SU-DHL-6 (cell line): ENCODE measurements around the gene PIGR.

Source experiments
- H2AFZ ChIP-seq: fragments of 200-600 bp; sonication (generic); 2 replicates; pipeline ENCODE4 v1.6.1; 2014; ENCODE audit warnings: low read depth, mild to moderate bottlenecking, moderate library complexity, mixed read lengths, antibody characterized with exemption, low read length; ENCODE audit not compliant: severe bottlenecking
- H3F3A ChIP-seq: fragments of 200-600 bp; shearing (Covaris generic); 2 replicates; pipeline ENCODE4 v1.6.0; 2016; ENCODE audit warnings: antibody characterized with exemption, mild to moderate bottlenecking; ENCODE audit not compliant: insufficient read depth
- H3K27ac ChIP-seq: fragments of 200-600 bp; sonication (generic); 2 replicates; pipeline ENCODE4 v1.5.1; 2016; ENCODE audit warnings: low read depth, mild to moderate bottlenecking, low read length, moderate library complexity, mixed read lengths
- H3K27me3 ChIP-seq: fragments of 200-600 bp; sonication (generic), shearing (Covaris generic); 2 replicates; pipeline ENCODE4 v1.6.0; 2014; ENCODE audit warnings: mild to moderate bottlenecking, low read length
- H3K36me3 ChIP-seq: fragments of 200-600 bp; sonication (generic); 2 replicates; pipeline ENCODE4 v1.6.1; 2014; ENCODE audit warnings: mild to moderate bottlenecking, low read length, mixed read lengths
- H3K4me2 ChIP-seq: fragments of 300-600, 200-600 bp; shearing (Covaris generic), sonication (generic); 2 replicates; pipeline ENCODE4 v1.6.0; 2014; ENCODE audit warnings: low read length, low read depth, mild to moderate bottlenecking; ENCODE audit not compliant: poor library complexity, severe bottlenecking
- H3K4me3 ChIP-seq: fragments of 200-600 bp; sonication (generic); 2 replicates; pipeline ENCODE4 v1.5.1; 2014; ENCODE audit warnings: antibody characterized with exemption, low read length, mild to moderate bottlenecking, mixed read lengths; ENCODE audit not compliant: insufficient read depth, poor library complexity, severe bottlenecking
- H3K79me2 ChIP-seq: fragments of 200-600 bp; sonication (generic); 2 replicates; pipeline ENCODE4 v1.6.1; 2014; ENCODE audit warnings: mild to moderate bottlenecking, low read length, moderate library complexity; ENCODE audit not compliant: insufficient read depth
- H3K9ac ChIP-seq: fragments of 200-600 bp; sonication (generic); 2 replicates; pipeline ENCODE4 v1.7.0; 2014; ENCODE audit warnings: mild to moderate bottlenecking, low read length
- H3K9me2 ChIP-seq: fragments of 200-600 bp; sonication (generic); replicated peaks from 2 replicates; pipeline ENCODE4 v1.6.1; 2014; ENCODE audit warnings: low read length; ENCODE audit not compliant: insufficient read depth
- H3K9me3 ChIP-seq: fragments of 200-600 bp; sonication (generic); 2 replicates; pipeline ENCODE4 v1.6.1; 2014; ENCODE audit warnings: low read length, mixed read lengths; ENCODE audit not compliant: insufficient read depth
- H4K20me1 ChIP-seq: fragments of 200-600 bp; sonication (generic); 2 replicates; pipeline ENCODE4 v1.6.1; 2014; ENCODE audit warnings: low read depth, mild to moderate bottlenecking, antibody characterized with exemption, low read length, moderate library complexity, mixed read lengths
- EZH2phosphoT487 ChIP-seq: fragments of 200-600 bp; sonication (generic), shearing (Covaris generic); conservative IDR thresholded peaks from 2 replicates; pipeline ENCODE4 v1.6.1; 2018; ENCODE audit warnings: mild to moderate bottlenecking, antibody characterized with exemption, low read length, moderate library complexity, mixed read lengths
- TF ChIP-seq, protein P1 (sequence below): fragments of 200-600 bp; sonication (generic); IDR thresholded peaks from one replicate; pipeline ENCODE4 v1.5.1; 2017; ENCODE audit warnings: antibody characterized with exemption, mild to moderate bottlenecking, low read length, moderate library complexity; ENCODE audit not compliant: insufficient read depth, poor library complexity, severe bottlenecking

The PIGR gene

DNA sequence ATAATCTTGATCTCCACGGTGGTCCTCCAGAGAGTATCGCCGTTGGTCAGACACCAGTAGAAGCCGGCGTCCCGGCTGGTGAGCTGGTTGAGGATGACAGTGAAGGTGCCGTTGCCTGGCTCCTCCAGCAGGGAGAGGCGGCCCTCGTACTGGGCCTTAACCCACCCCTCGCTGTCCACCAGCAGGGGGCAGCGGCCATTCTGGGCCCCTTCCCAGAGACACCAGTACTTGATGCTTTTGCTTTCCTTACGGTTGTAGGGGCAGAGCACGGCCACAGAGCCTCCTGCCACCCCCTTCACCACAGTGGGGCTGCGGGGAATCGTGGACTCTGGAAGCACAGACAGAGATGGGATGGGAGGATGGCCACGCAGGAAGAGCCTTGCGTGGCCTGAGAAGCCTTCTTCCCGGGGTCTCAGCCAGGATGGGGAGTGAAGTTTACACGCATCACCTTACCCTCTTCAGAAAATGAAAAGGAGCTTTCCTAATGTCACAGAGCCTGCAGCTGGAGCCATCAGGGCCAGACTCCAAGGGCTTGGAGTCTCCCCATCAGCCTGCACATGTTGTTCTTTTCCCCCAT is 10.7 kb downstream of the PIGR start:
- no peaks in the 10 kb centered on the region for H3K27me3 ChIP-seq
- H3K4me2 ChIP-seq = no peak overlapping the region
- no peaks in the 10 kb centered on the region for H4K20me1 ChIP-seq
- H3K9me3 ChIP-seq = no peaks in the 10 kb centered on the region
- H3K27ac ChIP-seq = no peak overlapping the region
- no peak overlapping the region for H3K9ac ChIP-seq
- no peak overlapping the region for H3K4me3 ChIP-seq
- TF ChIP-seq, protein P1, sequence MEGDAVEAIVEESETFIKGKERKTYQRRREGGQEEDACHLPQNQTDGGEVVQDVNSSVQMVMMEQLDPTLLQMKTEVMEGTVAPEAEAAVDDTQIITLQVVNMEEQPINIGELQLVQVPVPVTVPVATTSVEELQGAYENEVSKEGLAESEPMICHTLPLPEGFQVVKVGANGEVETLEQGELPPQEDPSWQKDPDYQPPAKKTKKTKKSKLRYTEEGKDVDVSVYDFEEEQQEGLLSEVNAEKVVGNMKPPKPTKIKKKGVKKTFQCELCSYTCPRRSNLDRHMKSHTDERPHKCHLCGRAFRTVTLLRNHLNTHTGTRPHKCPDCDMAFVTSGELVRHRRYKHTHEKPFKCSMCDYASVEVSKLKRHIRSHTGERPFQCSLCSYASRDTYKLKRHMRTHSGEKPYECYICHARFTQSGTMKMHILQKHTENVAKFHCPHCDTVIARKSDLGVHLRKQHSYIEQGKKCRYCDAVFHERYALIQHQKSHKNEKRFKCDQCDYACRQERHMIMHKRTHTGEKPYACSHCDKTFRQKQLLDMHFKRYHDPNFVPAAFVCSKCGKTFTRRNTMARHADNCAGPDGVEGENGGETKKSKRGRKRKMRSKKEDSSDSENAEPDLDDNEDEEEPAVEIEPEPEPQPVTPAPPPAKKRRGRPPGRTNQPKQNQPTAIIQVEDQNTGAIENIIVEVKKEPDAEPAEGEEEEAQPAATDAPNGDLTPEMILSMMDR = peak; percentile 24
- no peak for TF ChIP-seq EZH2phosphoT487
- H3F3A ChIP-seq = 0 out of 2 replicates have a peak, but pooled peaks cover 5% of the 10 kb centered on the region
- H3K36me3 ChIP-seq = no peaks in the 10 kb centered on the region
- no peaks in the 10 kb centered on the region for H3K9me2 ChIP-seq
- no peak overlapping the region for H2AFZ ChIP-seq
- no peaks in the 10 kb centered on the region for H3K79me2 ChIP-seq

DNA sequence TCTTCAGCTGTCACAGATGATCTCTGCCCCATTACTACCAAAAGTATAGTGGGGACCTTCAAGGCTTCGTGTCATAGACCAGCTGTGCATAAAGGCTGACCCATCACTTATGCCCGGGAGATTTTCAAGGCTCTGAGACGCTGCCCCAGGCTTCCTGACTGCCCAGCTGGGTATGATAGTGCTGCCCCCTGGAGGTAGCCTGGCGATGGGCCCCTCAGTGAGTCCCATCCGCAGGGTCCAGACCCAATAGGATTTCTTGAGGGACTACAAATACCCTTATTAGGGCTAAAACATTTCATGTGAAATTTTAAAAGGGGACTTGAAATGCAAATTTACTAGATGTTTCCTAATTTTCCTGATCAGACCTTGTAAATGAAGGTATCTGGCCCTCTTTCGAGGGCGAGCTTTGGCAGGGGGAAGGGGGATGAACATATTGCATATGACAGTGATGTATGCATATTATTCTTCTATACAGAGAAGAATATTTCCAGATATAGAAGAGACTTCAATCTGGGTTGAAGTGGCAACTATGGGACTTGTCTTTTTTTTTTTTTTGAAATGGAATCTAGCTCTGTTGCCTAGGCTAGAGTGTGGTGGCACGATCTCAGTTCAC is 12.8 kb downstream of the PIGR start:
- no peak overlapping the region for H3K27ac ChIP-seq
- H3K9me3 ChIP-seq = no peaks in the 10 kb centered on the region
- H3K27me3 ChIP-seq = no peaks in the 10 kb centered on the region
- H3K36me3 ChIP-seq = no peaks in the 10 kb centered on the region
- no peak overlapping the region for H3K4me2 ChIP-seq
- TF ChIP-seq, protein P1 = peak; percentile 85
- TF ChIP-seq EZH2phosphoT487 = no peak
- no peak overlapping the region for H2AFZ ChIP-seq
- no peaks in the 10 kb centered on the region for H4K20me1 ChIP-seq
- H3F3A ChIP-seq = 0 out of 2 replicates have a peak, but pooled peaks cover 8% of the 10 kb centered on the region
- H3K9ac ChIP-seq = no peak overlapping the region
- no peaks in the 10 kb centered on the region for H3K79me2 ChIP-seq
- no peaks in the 10 kb centered on the region for H3K9me2 ChIP-seq
- no peak overlapping the region for H3K4me3 ChIP-seq

DNA sequence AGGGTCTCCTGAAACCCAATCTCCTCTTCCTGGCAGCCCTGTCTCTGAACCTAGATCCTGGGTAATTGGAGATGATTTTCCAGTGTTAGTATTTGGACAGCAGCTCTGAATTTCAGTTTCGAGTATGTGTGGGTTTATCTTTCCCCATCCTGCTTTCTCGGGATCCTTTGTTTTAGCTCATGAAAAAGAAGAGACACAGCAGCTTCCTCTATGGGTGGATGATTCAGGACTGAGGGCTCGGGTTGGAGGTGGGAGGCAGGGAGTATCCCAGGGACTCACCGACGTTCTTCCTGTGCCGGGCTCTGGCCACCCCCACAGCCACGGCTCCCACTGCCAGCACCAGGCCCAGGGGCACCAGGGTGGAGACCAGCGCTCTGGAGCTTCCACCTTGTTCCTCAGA is 14.1 kb downstream of the PIGR start:
- Histone ChIP-seq H2AFZ (no peak overlapping the region), H3K79me2 (no peaks in the 10 kb centered on the region), H3K4me2 (no peak overlapping the region), H3K27me3 (no peaks in the 10 kb centered on the region), H3K36me3 (no peaks in the 10 kb centered on the region), H3K9ac (no peak overlapping the region), H3K4me3 (no peak overlapping the region), H3K9me2 (no peaks in the 10 kb centered on the region), H4K20me1 (no peaks in the 10 kb centered on the region), H3K27ac (no peak overlapping the region), H3F3A (0 out of 2 replicates have a peak, but pooled peaks cover 8% of the 10 kb centered on the region), H3K9me3 (no peaks in the 10 kb centered on the region)
- no peak for TF ChIP-seq EZH2phosphoT487
- TF ChIP-seq, protein P1 = no peak
